Measurements from ENCODE around the gene ABCD4. TPM values are rescaled to one million over a fixed set of nuclear protein-coding genes. Genes with fewer than 3 reads are reported as not detected.

Gene ABCD4
- polyA plus RNA-seq, 2 of the 4 experiments (the other 2 are of a cell fraction) = 13.9 to 35.8 TPM

GRCh38 chr14:74309125-74310022 lies 6.6 kb upstream of the ABCD4 start:
- POLR2A ChIA-PET = interaction anchor here (0.7 kb wide), 1 partner anchor 800 kb away, joined by 4 read pairs; no protein-coding TSS in a partner anchor
- Histone ChIP-seq H3K4me2 (no peak overlapping the region), H3K4me3 (no peak overlapping the region), H3K27ac (no peak overlapping the region), H3K9me3 (no peaks in the 10 kb centered on the region), H3K4me1 (no peaks in the 10 kb centered on the region)
- FAIRE-seq = no peak
- DNase-seq (ENCODE audit: low read depth in 1 of 2, low spot score in 1 of 2) = no peak
- WGBS (ENCODE audit: missing lambda C conversion rate) = 60% methylated on average over 8 of the region's 8 CpGs
- CTCF ChIA-PET = interaction anchor here (0.5 to 8.7 kb wide), 6 partner anchors 12 to 182 kb away, joined by 3 to 58 read pairs (median 4); no protein-coding TSS in a partner anchor
- no peak for ATAC-seq
- no peak for TF ChIP-seq E2F6 (IDR thresholded peaks at IDR 0.05; ENCODE audit: borderline replicate concordance, low read depth)
- no peak for TF ChIP-seq RCOR1 (IDR thresholded peaks at IDR 0.05; ENCODE audit: low read depth, low read length)

DNA sequence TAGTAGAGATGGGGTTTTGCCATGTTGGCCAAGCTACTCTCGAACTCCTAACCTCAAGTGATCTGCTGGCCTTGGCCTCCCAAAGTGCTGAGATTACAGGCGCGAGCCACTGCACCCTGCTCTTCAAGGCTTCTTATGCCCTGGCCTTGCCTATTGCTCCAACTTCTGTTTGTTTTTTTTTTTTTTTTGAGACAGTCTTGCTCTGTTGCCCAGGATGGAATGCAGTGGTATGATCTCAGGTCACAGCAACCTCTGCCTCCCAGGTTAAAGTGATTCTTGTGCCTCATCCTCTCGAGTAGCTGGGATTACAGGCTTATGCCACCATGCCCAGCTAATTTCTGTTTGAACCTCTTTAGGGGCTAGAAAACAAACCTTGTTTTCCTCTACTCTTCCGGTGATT lies 6.0 kb upstream of the ABCD4 start:
- CTCF ChIA-PET = interaction anchor here (0.5 to 8.7 kb wide), 6 partner anchors 11 to 182 kb away, joined by 3 to 58 read pairs (median 4); no protein-coding TSS in a partner anchor
- FAIRE-seq (no peak), DNase-seq (ENCODE audit: low read depth in 1 of 2, low spot score in 1 of 2) (no peak), ATAC-seq (no peak)
- no peak for TF ChIP-seq HEYL (CRISPR knock-in tag; IDR thresholded peaks at IDR 0.05)
- TF ChIP-seq, protein P1, sequence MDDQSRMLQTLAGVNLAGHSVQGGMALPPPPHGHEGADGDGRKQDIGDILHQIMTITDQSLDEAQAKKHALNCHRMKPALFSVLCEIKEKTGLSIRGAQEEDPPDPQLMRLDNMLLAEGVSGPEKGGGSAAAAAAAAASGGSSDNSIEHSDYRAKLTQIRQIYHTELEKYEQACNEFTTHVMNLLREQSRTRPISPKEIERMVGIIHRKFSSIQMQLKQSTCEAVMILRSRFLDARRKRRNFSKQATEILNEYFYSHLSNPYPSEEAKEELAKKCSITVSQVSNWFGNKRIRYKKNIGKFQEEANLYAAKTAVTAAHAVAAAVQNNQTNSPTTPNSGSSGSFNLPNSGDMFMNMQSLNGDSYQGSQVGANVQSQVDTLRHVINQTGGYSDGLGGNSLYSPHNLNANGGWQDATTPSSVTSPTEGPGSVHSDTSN (IDR thresholded peaks at IDR 0.05) = no peak
- no peak for TF ChIP-seq MAZ (IDR thresholded peaks at IDR 0.05; ENCODE audit: borderline replicate concordance, low read depth, low read length)
- TF ChIP-seq PHF8 (IDR thresholded peaks at IDR 0.05; ENCODE audit: borderline replicate concordance, low read depth) = no peak
- TF ChIP-seq, protein P2, sequence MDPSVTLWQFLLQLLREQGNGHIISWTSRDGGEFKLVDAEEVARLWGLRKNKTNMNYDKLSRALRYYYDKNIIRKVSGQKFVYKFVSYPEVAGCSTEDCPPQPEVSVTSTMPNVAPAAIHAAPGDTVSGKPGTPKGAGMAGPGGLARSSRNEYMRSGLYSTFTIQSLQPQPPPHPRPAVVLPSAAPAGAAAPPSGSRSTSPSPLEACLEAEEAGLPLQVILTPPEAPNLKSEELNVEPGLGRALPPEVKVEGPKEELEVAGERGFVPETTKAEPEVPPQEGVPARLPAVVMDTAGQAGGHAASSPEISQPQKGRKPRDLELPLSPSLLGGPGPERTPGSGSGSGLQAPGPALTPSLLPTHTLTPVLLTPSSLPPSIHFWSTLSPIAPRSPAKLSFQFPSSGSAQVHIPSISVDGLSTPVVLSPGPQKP (IDR thresholded peaks at IDR 0.05; ENCODE audit: low read depth, low read length) = no peak
- no peak for TF ChIP-seq FOXS1 (CRISPR knock-in tag; IDR thresholded peaks at IDR 0.05)
- no peak for TF ChIP-seq KDM5A (IDR thresholded peaks at IDR 0.05)
- no peak for TF ChIP-seq NFE2L2 (conservative IDR thresholded peaks at IDR 0.05; ENCODE audit: low read length)
- TF ChIP-seq CTCF (IDR thresholded peaks at IDR 0.05) = no peak
- no peak for TF ChIP-seq ESRRA (IDR thresholded peaks at IDR 0.05; ENCODE audit: borderline replicate concordance, low read length)
- TF ChIP-seq HDAC2 (IDR thresholded peaks at IDR 0.05) = no peak
- TF ChIP-seq ZNF302 (CRISPR knock-in tag; IDR thresholded peaks at IDR 0.05) = no peak
- TF ChIP-seq CBX2 (IDR thresholded peaks at IDR 0.05; ENCODE audit: borderline replicate concordance, low read depth) = no peak
- no peak for TF ChIP-seq RARB (CRISPR knock-in tag; IDR thresholded peaks at IDR 0.05)
- TF ChIP-seq, protein P3, sequence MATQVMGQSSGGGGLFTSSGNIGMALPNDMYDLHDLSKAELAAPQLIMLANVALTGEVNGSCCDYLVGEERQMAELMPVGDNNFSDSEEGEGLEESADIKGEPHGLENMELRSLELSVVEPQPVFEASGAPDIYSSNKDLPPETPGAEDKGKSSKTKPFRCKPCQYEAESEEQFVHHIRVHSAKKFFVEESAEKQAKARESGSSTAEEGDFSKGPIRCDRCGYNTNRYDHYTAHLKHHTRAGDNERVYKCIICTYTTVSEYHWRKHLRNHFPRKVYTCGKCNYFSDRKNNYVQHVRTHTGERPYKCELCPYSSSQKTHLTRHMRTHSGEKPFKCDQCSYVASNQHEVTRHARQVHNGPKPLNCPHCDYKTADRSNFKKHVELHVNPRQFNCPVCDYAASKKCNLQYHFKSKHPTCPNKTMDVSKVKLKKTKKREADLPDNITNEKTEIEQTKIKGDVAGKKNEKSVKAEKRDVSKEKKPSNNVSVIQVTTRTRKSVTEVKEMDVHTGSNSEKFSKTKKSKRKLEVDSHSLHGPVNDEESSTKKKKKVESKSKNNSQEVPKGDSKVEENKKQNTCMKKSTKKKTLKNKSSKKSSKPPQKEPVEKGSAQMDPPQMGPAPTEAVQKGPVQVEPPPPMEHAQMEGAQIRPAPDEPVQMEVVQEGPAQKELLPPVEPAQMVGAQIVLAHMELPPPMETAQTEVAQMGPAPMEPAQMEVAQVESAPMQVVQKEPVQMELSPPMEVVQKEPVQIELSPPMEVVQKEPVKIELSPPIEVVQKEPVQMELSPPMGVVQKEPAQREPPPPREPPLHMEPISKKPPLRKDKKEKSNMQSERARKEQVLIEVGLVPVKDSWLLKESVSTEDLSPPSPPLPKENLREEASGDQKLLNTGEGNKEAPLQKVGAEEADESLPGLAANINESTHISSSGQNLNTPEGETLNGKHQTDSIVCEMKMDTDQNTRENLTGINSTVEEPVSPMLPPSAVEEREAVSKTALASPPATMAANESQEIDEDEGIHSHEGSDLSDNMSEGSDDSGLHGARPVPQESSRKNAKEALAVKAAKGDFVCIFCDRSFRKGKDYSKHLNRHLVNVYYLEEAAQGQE (IDR thresholded peaks at IDR 0.05) = no peak
- H3K4me2 ChIP-seq = no peak overlapping the region
- POLR2A ChIA-PET = interaction anchor here (0.7 kb wide), 1 partner anchor 799 kb away, joined by 4 read pairs; no protein-coding TSS in a partner anchor
- 60% methylated on average over 5 of the region's 5 CpGs for WGBS (ENCODE audit: missing lambda C conversion rate)
- no peaks in the 10 kb centered on the region for H3K9me3 ChIP-seq
- no peaks in the 10 kb centered on the region for H3K4me1 ChIP-seq
- H3K27ac ChIP-seq = no peak overlapping the region
- H3K4me3 ChIP-seq = no peak overlapping the region
